BE2C (cell line): Measurements from ENCODE around the gene SLC27A2.
"Not testable (repeated sequence)": the region's sequence is repeated elsewhere in the genome, so short reads cannot be mapped to it uniquely, and the experiment has no call there.

Experiments used
- DNase-seq: peaks from one replicate; pipeline ENCODE4 v3.0.0-alpha.2; 2020
- H3K27me3 ChIP-seq: fragments of 250-450 bp; sonication (Bioruptor Pico); 2 replicates; pipeline ENCODE4 v1.5.1; 2020; ENCODE audit warnings: mild to moderate bottlenecking
- H3K36me3 ChIP-seq: fragments of 250-450 bp; sonication (Bioruptor Pico); 2 replicates; pipeline ENCODE4 v1.5.1; 2020; ENCODE audit warnings: mild to moderate bottlenecking
- H3K4me1 ChIP-seq: fragments of 250-450 bp; sonication (Bioruptor Pico); 2 replicates; pipeline ENCODE4 v1.5.1; 2020
- H3K4me3 ChIP-seq: 2 replicates; pipeline ENCODE4 v1.5.1; 2011; ENCODE audit warnings: low read depth, low read length
- H3K9me3 ChIP-seq: fragments of 250-450 bp; sonication (Bioruptor Pico); 2 replicates; pipeline ENCODE4 v1.5.1; 2020
- CTCF ChIP-seq: IDR thresholded peaks from 2 replicates; pipeline ENCODE4 v1.5.1; 2012; ENCODE audit warnings: mild to moderate bottlenecking, low read depth, low read length

Gene SLC27A2

GRCh38 chr15:50167110-50167509, 14.9 kb upstream of the SLC27A2 start:
- no peaks in the 10 kb centered on the region for H3K4me1 ChIP-seq
- no peak for TF ChIP-seq CTCF

GRCh38 chr15:50168379-50168778, 13.6 kb upstream of the SLC27A2 start:
- TF ChIP-seq CTCF, result no peak
- H3K36me3 ChIP-seq, result no peaks in the 10 kb centered on the region
- H3K4me1 ChIP-seq, result no peaks in the 10 kb centered on the region
- H3K4me3 ChIP-seq, result no peak overlapping the region
- no peaks in the 10 kb centered on the region for H3K9me3 ChIP-seq
- DNase-seq, result no peak
- no peaks in the 10 kb centered on the region for H3K27me3 ChIP-seq

More at GRCh38 chr15:50167110-50167509, 14.9 kb upstream of the SLC27A2 start:
- Histone ChIP-seq H3K36me3 (no peaks in the 10 kb centered on the region), H3K27me3 (no peaks in the 10 kb centered on the region), H3K4me3 (no peak overlapping the region), H3K9me3 (no peaks in the 10 kb centered on the region)
- DNase-seq, result no peak

GRCh38 chr15:50168783-50169411, 13.1 kb upstream of the SLC27A2 start:
- no peak for DNase-seq
- no peak overlapping the region for H3K4me3 ChIP-seq
- no peaks in the 10 kb centered on the region for H3K27me3 ChIP-seq
- H3K9me3 ChIP-seq, result no peaks in the 10 kb centered on the region
- no peaks in the 10 kb centered on the region for H3K36me3 ChIP-seq
- no peak for TF ChIP-seq CTCF
- H3K4me1 ChIP-seq, result no peaks in the 10 kb centered on the region

- not testable (repeated sequence) for H3K4me1 ChIP-seq, H3K27me3 ChIP-seq, H3K36me3 ChIP-seq, H3K9me3 ChIP-seq, DNase-seq, H3K4me3 ChIP-seq
Measured at GRCh38 chr15:50172360-50172895, 9.6 kb upstream of the SLC27A2 start.

- Histone ChIP-seq H3K4me3 (no peak overlapping the region), H3K27me3 (peaks cover 25% of the 10 kb centered on the region), H3K4me1 (no peaks in the 10 kb centered on the region), H3K9me3 (no peaks in the 10 kb centered on the region), H3K36me3 (no peaks in the 10 kb centered on the region)
- TF ChIP-seq CTCF, result no peak
- DNase-seq, result no peak
Measured at GRCh38 chr15:50176869-50177268, 5.1 kb upstream of the SLC27A2 start.

- H3K4me1 ChIP-seq, result no peaks in the 10 kb centered on the region; the same call in 1 of the 2 replicates
- no peak for TF ChIP-seq CTCF
- H3K36me3 ChIP-seq, result no peaks in the 10 kb centered on the region
- H3K4me3 ChIP-seq, result no peak overlapping the region
- peaks cover 48% of the 10 kb centered on the region for H3K27me3 ChIP-seq
- no peak for DNase-seq
- H3K9me3 ChIP-seq, result no peaks in the 10 kb centered on the region
Measured at GRCh38 chr15:50180091-50180490, 1.9 kb upstream of the SLC27A2 start.
